ENCODE measurements around the gene LCE3E.

DNA sequence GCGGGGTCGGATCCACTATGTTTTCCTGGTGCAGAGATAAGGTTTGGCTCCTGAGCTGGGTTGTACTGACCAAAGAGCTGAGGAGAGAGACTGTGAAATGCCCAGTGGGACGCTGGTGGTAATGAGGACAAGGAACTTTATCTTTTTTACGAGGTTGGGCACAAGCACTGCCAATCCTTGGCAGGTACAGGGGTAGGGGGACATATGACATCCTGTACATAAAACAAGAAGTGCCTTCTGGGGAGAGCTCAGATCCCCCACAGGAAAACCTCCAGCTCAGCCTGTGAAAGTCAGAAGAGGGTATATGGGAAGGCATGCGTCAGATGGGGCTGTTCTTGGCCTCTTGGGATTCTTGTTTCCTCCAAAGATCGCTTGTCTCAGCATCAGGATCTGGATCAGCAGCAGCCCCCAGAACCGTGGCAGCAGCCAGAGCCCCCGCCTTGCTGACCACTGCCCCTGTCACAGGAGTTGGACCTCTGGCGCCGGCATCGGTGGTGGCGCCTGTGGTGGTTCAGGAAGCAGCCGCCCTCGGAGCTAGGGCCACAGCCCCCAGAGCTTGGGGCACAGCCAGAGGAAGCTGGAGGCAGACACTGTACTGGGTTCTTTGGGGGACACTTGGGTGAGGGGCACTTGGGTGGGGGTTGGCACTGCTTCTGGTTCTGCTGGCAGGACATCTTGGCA, 905 bp downstream of the LCE3E start:
- TF ChIP-seq CTCF (IDR thresholded peaks at IDR 0.05; ENCODE audit: low read depth, low read length, poor library complexity, severe bottlenecking) (no peak), EZH2phosphoT487 (IDR thresholded peaks at IDR 0.05; ENCODE audit: borderline replicate concordance, low read length) (no peak)
